Measurements from ENCODE around the gene CTAG1B.
"Not testable (repeated sequence)": the region's sequence is repeated elsewhere in the genome, so short reads cannot be mapped to it uniquely, and the experiment has no call there.

DNA sequence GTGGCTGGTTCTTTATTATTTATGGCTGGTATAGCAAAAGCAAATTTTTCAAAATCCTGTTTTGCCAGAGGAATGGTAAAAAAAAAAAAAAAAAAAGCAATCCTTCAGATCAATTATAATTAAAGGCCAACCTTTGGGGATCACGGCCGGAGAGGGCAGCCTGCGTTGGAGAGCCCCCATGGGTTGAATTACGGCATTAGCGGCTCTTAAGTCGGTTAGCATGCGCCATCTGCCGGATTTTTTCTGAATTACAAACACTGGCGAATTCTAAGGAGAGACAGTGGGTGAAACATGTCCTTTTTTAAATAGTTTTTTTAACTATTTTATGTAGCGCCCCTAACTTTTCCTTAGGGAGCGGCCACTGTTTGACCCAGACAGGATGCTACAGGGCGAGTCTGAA lies 5.5 kb downstream of the CTAG1B start:
- TF ChIP-seq POLR2A, CTCF (IDR thresholded peaks at IDR 0.05): not testable (repeated sequence)
